ENCODE measurements around the gene GCSAM. TPM values are rescaled to one million over a fixed set of nuclear protein-coding genes. Genes with fewer than 3 reads are reported as not detected.

The GCSAM gene
- polyA plus RNA-seq, 2 of the 4 experiments (the other 2 are of a cell fraction) = not detected

DNA sequence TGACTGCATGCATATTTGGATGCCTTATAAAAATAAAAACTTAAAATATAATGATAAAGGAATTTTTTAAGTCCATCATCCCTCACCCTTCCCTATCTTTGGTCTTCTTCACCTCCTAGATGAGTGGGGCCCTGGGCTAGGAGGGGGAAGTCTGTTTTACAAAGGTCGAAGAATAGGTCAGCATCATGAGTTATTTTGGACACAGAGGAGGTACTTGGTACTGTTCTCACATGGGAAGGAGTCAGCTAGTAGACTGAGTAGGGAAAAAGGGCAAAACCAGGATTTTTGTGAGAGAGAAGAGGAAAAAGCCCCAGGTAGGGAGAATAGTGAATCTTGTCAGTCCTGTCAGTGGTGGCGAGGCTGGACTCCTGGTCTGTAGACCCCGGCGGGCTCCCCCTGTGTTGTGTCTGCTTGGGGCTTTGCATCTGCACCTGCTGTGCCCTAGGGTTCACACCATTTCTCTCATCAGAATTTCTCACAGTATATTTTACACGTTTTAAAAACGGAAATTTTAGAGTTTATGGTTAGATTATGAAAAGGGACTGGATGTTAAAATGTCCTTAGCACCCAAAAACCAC is 17.2 kb downstream of the GCSAM start (continued):
- TF ChIP-seq HMGXB4 (CRISPR knock-in tag; IDR thresholded peaks at IDR 0.05; ENCODE audit: borderline replicate concordance) = no peak
- TF ChIP-seq MAX (IDR thresholded peaks at IDR 0.05) = no peak

- ChIA-PET POLR2A (no interaction called here), CTCF (interaction anchor here (1.0 kb wide), 1 partner anchor 10 kb away, joined by 4 read pairs; no protein-coding TSS in a partner anchor)
- Histone ChIP-seq H3K27ac (no peak overlapping the region), H3K9me3 (no peaks in the 10 kb centered on the region), H3K4me3 (no peak overlapping the region), H3K4me2 (no peak overlapping the region), H3K4me1 (no peaks in the 10 kb centered on the region)
- ATAC-seq = no peak
- no peak for DNase-seq (ENCODE audit: low read depth in 1 of 2, low spot score in 1 of 2)
- FAIRE-seq = no peak
- TF ChIP-seq POLR2A (IDR thresholded peaks at IDR 0.05; ENCODE audit: low read length) (no peak), HOXB13 (CRISPR knock-in tag; IDR thresholded peaks at IDR 0.05; ENCODE audit: low read depth) (no peak), MAX (IDR thresholded peaks at IDR 0.05) (no peak), ATOH8 (CRISPR knock-in tag; IDR thresholded peaks at IDR 0.05; ENCODE audit: low read depth) (no peak), USF2 (IDR thresholded peaks at IDR 0.05) (no peak), RARB (CRISPR knock-in tag; IDR thresholded peaks at IDR 0.05) (no peak), HMGXB4 (CRISPR knock-in tag; IDR thresholded peaks at IDR 0.05; ENCODE audit: borderline replicate concordance) (no peak), POLR2AphosphoS2 (conservative IDR thresholded peaks at IDR 0.05; ENCODE audit: low read length) (no peak), CHD4 (IDR thresholded peaks at IDR 0.05; ENCODE audit: borderline replicate concordance) (no peak), ZNF302 (CRISPR knock-in tag; IDR thresholded peaks at IDR 0.05) (no peak), RNF2 (IDR thresholded peaks at IDR 0.05; ENCODE audit: borderline replicate concordance, low read depth) (no peak), HES2 (IDR thresholded peaks at IDR 0.05) (no peak), SREBF2 (IDR thresholded peaks at IDR 0.05) (no peak), ZC3H11A (IDR thresholded peaks at IDR 0.05) (no peak), KDM1A (IDR thresholded peaks at IDR 0.05; ENCODE audit: low read depth) (no peak), REST (IDR thresholded peaks at IDR 0.05) (no peak), SMC3 (IDR thresholded peaks at IDR 0.05) (no peak)
- TF ChIP-seq, protein P1, sequence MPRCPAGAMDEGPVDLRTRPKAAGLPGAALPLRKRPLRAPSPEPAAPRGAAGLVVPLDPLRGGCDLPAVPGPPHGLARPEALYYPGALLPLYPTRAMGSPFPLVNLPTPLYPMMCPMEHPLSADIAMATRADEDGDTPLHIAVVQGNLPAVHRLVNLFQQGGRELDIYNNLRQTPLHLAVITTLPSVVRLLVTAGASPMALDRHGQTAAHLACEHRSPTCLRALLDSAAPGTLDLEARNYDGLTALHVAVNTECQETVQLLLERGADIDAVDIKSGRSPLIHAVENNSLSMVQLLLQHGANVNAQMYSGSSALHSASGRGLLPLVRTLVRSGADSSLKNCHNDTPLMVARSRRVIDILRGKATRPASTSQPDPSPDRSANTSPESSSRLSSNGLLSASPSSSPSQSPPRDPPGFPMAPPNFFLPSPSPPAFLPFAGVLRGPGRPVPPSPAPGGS (IDR thresholded peaks at IDR 0.05) = no peak
- 93% methylated on average over 6 of the region's 6 CpGs for WGBS (ENCODE audit: missing lambda C conversion rate)
Measured at GRCh38 chr3:112115161-112115739, 17.8 kb downstream of the GCSAM start.
